GM21515 (cell line): ENCODE data around the gene OXER1.
"Not testable (repeated sequence)": the region's sequence is repeated elsewhere in the genome, so short reads cannot be mapped to it uniquely, and the experiment has no call there.

ENCODE experiments used
- ATAC-seq: cut with Tn5 transposase; IDR thresholded peaks from one replicate; pipeline ENCODE4 v1.9.1; 2021; ENCODE audit not compliant: unreplicated experiment

OXER1 gene

GRCh38 chr2:42752816-42753813 lies 10.8 kb downstream of the OXER1 start:
- ATAC-seq, result no peak

- peak; percentile 74 for ATAC-seq
Measured at GRCh38 chr2:42752314-42752713, 11.6 kb downstream of the OXER1 start.

- ATAC-seq, result no peak
Measured at GRCh38 chr2:42748840-42749239, 15.1 kb downstream of the OXER1 start.

GRCh38 chr2:42747422-42747821 lies 16.5 kb downstream of the OXER1 start:
- no peak for ATAC-seq

GRCh38 chr2:42744545-42745082 lies 19.3 kb downstream of the OXER1 start:
- ATAC-seq, result no peak

GRCh38 chr2:42743659-42743990 lies 20.3 kb downstream of the OXER1 start:
- no peak for ATAC-seq

GRCh38 chr2:42742740-42743658 lies 20.9 kb downstream of the OXER1 start:
- ATAC-seq, result no peak

- no peak for ATAC-seq
Measured at GRCh38 chr2:42741140-42741539, 22.8 kb downstream of the OXER1 start.

- no peak for ATAC-seq
Measured at GRCh38 chr2:42736598-42737322, 27.2 kb downstream of the OXER1 start.

- no peak for ATAC-seq
Measured at GRCh38 chr2:42733852-42734251, 30.1 kb downstream of the OXER1 start.

GRCh38 chr2:42731316-42731715 lies 32.6 kb downstream of the OXER1 start:
- ATAC-seq, result not testable (repeated sequence)

- ATAC-seq, result no peak
Measured at GRCh38 chr2:42726680-42727079, 37.3 kb downstream of the OXER1 start.

GRCh38 chr2:42725657-42726056 lies 38.3 kb downstream of the OXER1 start:
- ATAC-seq, result no peak

- ATAC-seq, result no peak
Measured at GRCh38 chr2:42724886-42725285, 39.0 kb downstream of the OXER1 start.

- no peak for ATAC-seq
Measured at GRCh38 chr2:42723465-42723864, 40.5 kb downstream of the OXER1 start.

GRCh38 chr2:42722320-42723190 lies 41.4 kb downstream of the OXER1 start:
- peak; percentile 93 for ATAC-seq

GRCh38 chr2:42721898-42722297 lies 42.0 kb downstream of the OXER1 start:
- ATAC-seq, result peak; percentile 8

- ATAC-seq, result no peak
Measured at GRCh38 chr2:42714686-42715085, 49.2 kb downstream of the OXER1 start.

GRCh38 chr2:42713920-42714319 lies 50.0 kb downstream of the OXER1 start:
- ATAC-seq, result no peak

- ATAC-seq, result no peak
Measured at GRCh38 chr2:42712934-42713333, 51.0 kb downstream of the OXER1 start.
